B cell (primary cell): ENCODE measurements around the gene ARHGEF4. TPM values are rescaled to one million over a fixed set of nuclear protein-coding genes. Genes with fewer than 3 reads are reported as not detected.

Source experiments
- ATAC-seq: fragments of 200-7000 bp; cut with Tn5 transposase; one replicate; pipeline ENCODE4 v1.10.0; 2021; ENCODE audit warnings: low read depth, mild to moderate bottlenecking, moderate number of reproducible peaks, moderate library complexity
- CTCF ChIA-PET: fragments of 350-600 bp; sonication (Branson Sonifier 250); formaldehyde crosslinking; loops from one replicate; lab custom pipeline; 2021; ENCODE audit warnings: antibody characterized with exemption, inconsistent platforms; lab: Charles Lee
- POLR2A ChIA-PET: fragments of 350-600 bp; sonication (Branson Sonifier 250); formaldehyde crosslinking; loops from one replicate; lab custom pipeline; 2021; ENCODE audit warnings: antibody characterized with exemption; lab: Charles Lee
- DNase-seq: peaks from one replicate; pipeline ENCODE4 v3.0.0; 2013
- H2AFZ ChIP-seq: 2 replicates; pipeline ENCODE4 v1.6.1; 2012; ENCODE audit warnings: mild to moderate bottlenecking, low read depth, low read length; ENCODE audit not compliant: insufficient read depth, poor library complexity, severe bottlenecking
- H3K27ac ChIP-seq, 2 donors: 1 replicate in 1 of 2; 2 replicates in 1 of 2; pipeline ENCODE4 v1.5.1; 2012 to 2013; ENCODE audit warnings: low read length in 2 of 2, mild to moderate bottlenecking in 2 of 2, moderate library complexity in 1 of 2
- H3K27me3 ChIP-seq, 4 experiments: fragments of 200-600 bp in 1 of 4; sonication (generic) in 1 of 4; replicated peaks in 1 of 4; 1 replicate in 2 of 4; 2 replicates in 2 of 4; pipeline versions ENCODE4 v1.6.1 to v1.7.0; 2013 to 2016; ENCODE audit warnings: low read length in 3 of 4, mild to moderate bottlenecking in 2 of 4, mixed read lengths in 1 of 4, moderate library complexity in 1 of 4; ENCODE audit not compliant: insufficient read depth in 4 of 4, control insufficient read depth in 3 of 4; ENCODE audit errors: control extremely low read depth in 1 of 4
- H3K36me3 ChIP-seq, 2 experiments: replicated peaks in 1 of 2; 1 replicate in 1 of 2; 2 replicates in 1 of 2; pipeline versions ENCODE4 v1.6.1 to v1.7.1; 2013; ENCODE audit warnings: low read length in 1 of 2; ENCODE audit not compliant: insufficient read depth in 2 of 2, control insufficient read depth in 1 of 2; ENCODE audit errors: control extremely low read depth in 1 of 2, extremely low read depth in 1 of 2
- H3K4me1 ChIP-seq, 2 donors: fragments of 200-600 bp in 1 of 2; sonication (generic) in 1 of 2; 1 replicate in 1 of 2; 2 replicates in 1 of 2; pipeline versions ENCODE4 v1.5.1 to v1.6.1; 2013 to 2017; ENCODE audit warnings: low read length in 2 of 2; ENCODE audit not compliant: control insufficient read depth in 2 of 2, insufficient read depth in 2 of 2
- H3K4me2 ChIP-seq: replicated peaks from 2 replicates; pipeline ENCODE3; 2012; ENCODE audit warnings: mild to moderate bottlenecking, low read depth, low read length; ENCODE audit not compliant: poor library complexity, severe bottlenecking
- H3K4me3 ChIP-seq, 5 experiments: fragments of 200-600 bp in 1 of 5; sonication (generic) in 1 of 5; 1 replicate in 3 of 5; 2 replicates in 2 of 5; pipeline versions ENCODE4 v1.5.1 to v1.7.0; 2011 to 2016; ENCODE audit warnings: low read length in 4 of 5, mild to moderate bottlenecking in 4 of 5, low read depth in 2 of 5, control low read depth in 1 of 5, moderate library complexity in 1 of 5; ENCODE audit not compliant: insufficient read depth in 1 of 5; ENCODE audit errors: control extremely low read depth in 1 of 5, extremely low read depth in 1 of 5
- H3K79me2 ChIP-seq: fragments of 200-600 bp; sonication (generic); one replicate; pipeline ENCODE4 v1.6.0; 2016; ENCODE audit warnings: low read length; ENCODE audit not compliant: control insufficient read depth, insufficient read depth
- H3K9ac ChIP-seq: fragments of 200-600 bp; sonication (generic); 2 replicates; pipeline ENCODE4 v1.6.1; 2017; ENCODE audit warnings: mild to moderate bottlenecking, low read length, moderate library complexity
- H3K9me3 ChIP-seq, 3 donors: one replicate each; pipeline versions ENCODE4 v1.6.1 to v1.7.1; 2013; ENCODE audit warnings: low read length in 2 of 3; ENCODE audit not compliant: control insufficient read depth in 2 of 3, insufficient read depth in 1 of 3; ENCODE audit errors: control extremely low read depth in 1 of 3
- H4K20me1 ChIP-seq: 2 replicates; pipeline ENCODE4 v1.6.0; 2012; ENCODE audit warnings: mild to moderate bottlenecking, low read length; ENCODE audit not compliant: insufficient read depth, control insufficient read depth, poor library complexity, severe bottlenecking
- H3K27ac Mint-ChIP-seq: one replicate; pipeline ENCODE4 v1.8.0; 2021; ENCODE audit warnings: mixed read lengths
- H3K27me3 Mint-ChIP-seq: one replicate; pipeline ENCODE4 v1.8.0; 2021; ENCODE audit warnings: mixed read lengths
- H3K4me1 Mint-ChIP-seq: one replicate; pipeline ENCODE4 v1.8.0; 2021; ENCODE audit warnings: mixed read lengths
- H3K4me3 Mint-ChIP-seq: one replicate; pipeline ENCODE4 v1.8.0; 2021; ENCODE audit warnings: mixed read lengths
- H3K9me3 Mint-ChIP-seq: one replicate; pipeline ENCODE4 v1.8.0; 2022; ENCODE audit warnings: mixed read lengths; ENCODE audit not compliant: insufficient read depth
- EZH2 ChIP-seq: IDR thresholded peaks from 2 replicates; pipeline ENCODE4 v1.6.1; 2012; ENCODE audit warnings: borderline replicate concordance, low read depth, mild to moderate bottlenecking, moderate library complexity, low read length; ENCODE audit not compliant: insufficient read depth, poor library complexity, severe bottlenecking
- WGBS: methylation state at CpG from one replicate; pipeline ENCODE4 v1.1.5; 2013; ENCODE audit warnings: missing lambda C conversion rate; ENCODE audit not compliant: insufficient coverage; 5-methylcytosine and 5-hydroxymethylcytosine counted together
- intact Hi-C: fragments of 100-400 bp; cut with micrococcal nuclease; formaldehyde crosslinking; loops from one replicate; pipeline ENCODE4 v1.10.0; 2022
- polyA plus RNA-seq: library from polyadenylated mRNA; depleted of rRNA; stranded (reverse); fragments of >200 nt; gene quantifications from 2 replicates; pipeline ENCODE4 v1.2.3, GENCODE V29; 2012
- total RNA-seq, 2 donors: library from RNA; stranded (reverse); fragments of 120-200 nt in 1 of 2; gene quantifications; 1 replicate in 1 of 2; 2 replicates in 1 of 2; pipeline versions ENCODE4 v1.2.3 to v1.2.4, GENCODE V29; 2013 to 2022
- TF ChIP-seq, protein P1 (sequence below): fragments of 200-600 bp; IDR thresholded peaks from one replicate; pipeline ENCODE4 v1.8.0; 2022; ENCODE audit warnings: antibody characterized with exemption, mild to moderate bottlenecking

Gene ARHGEF4
- total and polyA plus RNA-seq, 2 donors (not counting 1 experiment from before 2014, with no cell fraction given), result 2.1 TPM; not detected in 1

DNA sequence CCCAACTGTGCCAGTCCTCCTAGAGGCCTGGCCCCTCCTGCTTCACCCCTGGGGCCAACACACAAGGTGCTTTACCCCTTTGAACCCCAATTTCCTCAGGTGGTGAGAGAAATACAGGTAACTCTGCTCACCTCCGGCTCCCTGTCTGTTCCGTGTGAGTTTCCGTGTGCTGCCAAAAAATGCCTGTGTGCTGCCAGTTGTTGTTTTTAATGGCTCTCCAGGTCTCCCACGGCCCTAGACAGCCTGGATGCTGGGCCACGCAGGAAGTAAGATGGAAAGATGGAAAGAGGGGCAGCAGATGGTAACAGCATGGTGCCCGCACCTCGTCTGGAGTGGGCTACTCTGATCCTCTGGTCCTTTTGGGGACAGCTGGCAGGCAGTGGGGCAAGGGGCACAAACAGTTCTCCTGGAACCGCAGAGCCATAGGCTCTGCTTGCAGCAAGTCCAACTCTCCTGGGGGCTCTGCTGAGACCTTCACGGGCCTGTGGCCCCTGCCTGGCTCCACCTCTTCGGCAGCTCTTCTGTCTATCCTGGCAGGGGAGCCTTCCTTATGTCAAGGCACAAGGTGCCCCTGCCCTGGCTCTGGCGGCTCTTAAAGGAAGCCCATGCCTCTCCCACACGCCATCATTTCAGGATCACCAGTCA, 4.3 kb upstream of the ARHGEF4 start:
- peaks cover 14% of the 10 kb centered on the region for H3K27me3 Mint-ChIP-seq
- H3K27me3 ChIP-seq, result peaks cover 0 to 15% (median 1%) of the 10 kb centered on the region in 4 experiments
- intact Hi-C loops, result no loop called here
- DNase-seq, result no peak
- H3K9ac ChIP-seq, result no peak overlapping the region
- no peaks in the 10 kb centered on the region for H3K9me3 Mint-ChIP-seq
- no peak for ATAC-seq
- no peaks in the 10 kb centered on the region for H3K79me2 ChIP-seq
- H4K20me1 ChIP-seq, result no peaks in the 10 kb centered on the region
- peaks cover 5% of the 10 kb centered on the region for H3K4me1 Mint-ChIP-seq
- H3K9me3 ChIP-seq, result no peaks in the 10 kb centered on the region
- no peak overlapping the region for H3K4me3 Mint-ChIP-seq
- no peak overlapping the region for H2AFZ ChIP-seq
- ChIA-PET CTCF (no interaction called here), POLR2A (no interaction called here)
- H3K36me3 ChIP-seq, result no peaks in the 10 kb centered on the region
- TF ChIP-seq, protein P1, sequence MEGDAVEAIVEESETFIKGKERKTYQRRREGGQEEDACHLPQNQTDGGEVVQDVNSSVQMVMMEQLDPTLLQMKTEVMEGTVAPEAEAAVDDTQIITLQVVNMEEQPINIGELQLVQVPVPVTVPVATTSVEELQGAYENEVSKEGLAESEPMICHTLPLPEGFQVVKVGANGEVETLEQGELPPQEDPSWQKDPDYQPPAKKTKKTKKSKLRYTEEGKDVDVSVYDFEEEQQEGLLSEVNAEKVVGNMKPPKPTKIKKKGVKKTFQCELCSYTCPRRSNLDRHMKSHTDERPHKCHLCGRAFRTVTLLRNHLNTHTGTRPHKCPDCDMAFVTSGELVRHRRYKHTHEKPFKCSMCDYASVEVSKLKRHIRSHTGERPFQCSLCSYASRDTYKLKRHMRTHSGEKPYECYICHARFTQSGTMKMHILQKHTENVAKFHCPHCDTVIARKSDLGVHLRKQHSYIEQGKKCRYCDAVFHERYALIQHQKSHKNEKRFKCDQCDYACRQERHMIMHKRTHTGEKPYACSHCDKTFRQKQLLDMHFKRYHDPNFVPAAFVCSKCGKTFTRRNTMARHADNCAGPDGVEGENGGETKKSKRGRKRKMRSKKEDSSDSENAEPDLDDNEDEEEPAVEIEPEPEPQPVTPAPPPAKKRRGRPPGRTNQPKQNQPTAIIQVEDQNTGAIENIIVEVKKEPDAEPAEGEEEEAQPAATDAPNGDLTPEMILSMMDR, result no peak
- TF ChIP-seq EZH2, result no peak
- no peak overlapping the region for H3K4me3 ChIP-seq
- WGBS, result 89% methylated on average over 12 of the region's 12 CpGs
- peaks cover 0 to 3% of the 10 kb centered on the region in 2 donors for H3K4me1 ChIP-seq
- no peak overlapping the region for H3K4me2 ChIP-seq
- H3K27ac Mint-ChIP-seq, result no peak overlapping the region
- no peak overlapping the region for H3K27ac ChIP-seq

DNA sequence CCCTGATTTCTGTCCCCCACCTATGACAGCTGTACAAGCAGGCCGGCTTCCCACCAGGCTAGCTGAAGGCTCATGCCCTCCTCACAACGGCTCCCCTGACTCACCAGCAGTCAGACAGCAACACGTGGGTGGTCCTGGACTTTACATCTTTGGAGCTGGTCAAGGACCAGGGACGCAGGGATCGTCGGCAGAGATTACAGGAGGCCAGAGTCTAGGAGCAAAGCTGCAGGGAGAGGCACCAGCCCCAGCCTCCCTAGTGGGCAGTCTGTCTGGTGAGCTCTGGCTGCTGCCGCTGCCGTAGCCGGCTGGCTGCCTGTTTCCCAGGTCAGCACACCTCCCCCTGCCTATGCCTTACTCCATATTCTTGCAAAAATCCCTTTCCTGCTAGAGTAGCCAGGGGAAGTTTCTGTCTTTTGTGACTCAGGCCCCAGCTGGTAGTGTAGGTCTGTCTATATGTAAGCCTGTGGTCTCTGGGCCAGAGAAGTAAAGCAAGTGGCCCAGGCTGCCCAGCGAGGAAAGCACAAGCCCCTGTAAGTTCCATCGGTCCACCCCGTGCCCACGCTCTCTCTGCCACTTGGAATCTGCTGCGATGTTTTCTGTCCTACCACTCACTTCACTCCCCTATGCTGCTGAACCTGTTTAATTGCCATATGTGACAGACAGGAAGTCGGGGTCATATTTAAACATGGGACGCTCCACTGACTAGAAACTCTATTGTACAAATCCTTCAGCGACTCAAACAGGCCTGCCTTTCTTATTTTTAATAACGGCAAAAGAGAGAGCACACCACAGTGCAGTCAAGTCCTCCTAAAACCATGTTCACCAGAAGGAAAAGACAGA, 2.4 kb upstream of the ARHGEF4 start:
- TF ChIP-seq EZH2, result no peak
- TF ChIP-seq, protein P1, result no peak
- Histone ChIP-seq H3K27me3 (peaks cover 0 to 27% (median 4%) of the 10 kb centered on the region in 4 experiments), H3K36me3 (no peaks in the 10 kb centered on the region), H3K4me1 (peaks cover 0 to 5% of the 10 kb centered on the region in 2 donors), H3K9ac (no peak overlapping the region), H2AFZ (no peak overlapping the region), H3K79me2 (no peaks in the 10 kb centered on the region), H3K9me3 (no peaks in the 10 kb centered on the region), H3K4me3 (no peak overlapping the region), H4K20me1 (no peaks in the 10 kb centered on the region), H3K27ac (no peak overlapping the region), H3K4me2 (no peak overlapping the region)
- Mint-ChIP-seq H3K4me3 (no peak overlapping the region), H3K27ac (no peak overlapping the region), H3K27me3 (peaks cover 28% of the 10 kb centered on the region), H3K9me3 (no peaks in the 10 kb centered on the region), H3K4me1 (peaks cover 7% of the 10 kb centered on the region)
- DNase-seq (no peak), ATAC-seq (no peak)
- WGBS, result 85% methylated on average over 15 of the region's 18 CpGs
- CTCF ChIA-PET, result no interaction called here
- POLR2A ChIA-PET, result interaction anchor here (2.2 kb wide), 1 partner anchor 10 kb away, joined by 8 read pairs; no protein-coding TSS in a partner anchor
- intact Hi-C loops, result no loop called here
